ENCODE data around the gene ERMARD.
A peak's percentile ranks its signal among the peaks of the same experiment; 100 is the strongest.
"Not testable (repeated sequence)": the region's sequence is repeated elsewhere in the genome, so short reads cannot be mapped to it uniquely, and the experiment has no call there.

ERMARD gene

GRCh38 chr6:169738204-169738975 lies 13.0 kb upstream of the ERMARD start:
- DNase-seq, result no peak

- no peak for DNase-seq
Observed at GRCh38 chr6:169738976-169739529, 12.4 kb upstream of the ERMARD start.

GRCh38 chr6:169741344-169741743 lies 10.1 kb upstream of the ERMARD start:
- DNase-seq, result no peak

GRCh38 chr6:169745405-169745804 lies 6.0 kb upstream of the ERMARD start:
- no peak for DNase-seq

GRCh38 chr6:169746556-169746955 lies 4.9 kb upstream of the ERMARD start:
- DNase-seq, result no peak

- DNase-seq, result peak; percentile 12
Observed at GRCh38 chr6:169752074-169752623, 727 bp downstream of the ERMARD start.

GRCh38 chr6:169755162-169755561 lies 3.7 kb downstream of the ERMARD start:
- no peak for DNase-seq

GRCh38 chr6:169763308-169763707 lies 11.9 kb downstream of the ERMARD start:
- DNase-seq, result no peak

- DNase-seq, result no peak
Observed at GRCh38 chr6:169763881-169764280, 12.5 kb downstream of the ERMARD start.

- DNase-seq, result not testable (repeated sequence)
Observed at GRCh38 chr6:169765789-169766188, 14.4 kb downstream of the ERMARD start.

- no peak for DNase-seq
Observed at GRCh38 chr6:169766232-169766631, 14.8 kb downstream of the ERMARD start.

GRCh38 chr6:169766921-169767736 lies 15.7 kb downstream of the ERMARD start:
- DNase-seq, result no peak

- DNase-seq, result no peak
Observed at GRCh38 chr6:169774347-169774746, 22.9 kb downstream of the ERMARD start.

- no peak for DNase-seq
Observed at GRCh38 chr6:169775321-169775720, 23.9 kb downstream of the ERMARD start.

GRCh38 chr6:169776379-169776778 lies 25.0 kb downstream of the ERMARD start:
- DNase-seq, result no peak

- DNase-seq, result no peak
Observed at GRCh38 chr6:169777896-169778295, 26.5 kb downstream of the ERMARD start.

GRCh38 chr6:169778646-169779045 lies 27.2 kb downstream of the ERMARD start:
- DNase-seq, result no peak

GRCh38 chr6:169779092-169779815 lies 27.8 kb downstream of the ERMARD start:
- no peak for DNase-seq

GRCh38 chr6:169779896-169780295 lies 28.5 kb downstream of the ERMARD start:
- no peak for DNase-seq

- no peak for DNase-seq
Observed at GRCh38 chr6:169780571-169781091, 29.2 kb downstream of the ERMARD start.

- DNase-seq, result no peak
Observed at GRCh38 chr6:169782966-169783365, 31.5 kb downstream of the ERMARD start.

GRCh38 chr6:169783401-169783800 lies 32.0 kb downstream of the ERMARD start:
- DNase-seq, result no peak

Measured in stimulated activated CD4-positive, alpha-beta T cell treated with anti-CD3 and anti-CD28 coated beads, Interleukin-4, amount 100 ng/mL, for 24 hours (primary cell).